ENCODE data around the gene TMPRSS2.

GRCh38 chr21:41494242-41494641, 13.7 kb downstream of the TMPRSS2 start:
- TF ChIP-seq, protein P1, sequence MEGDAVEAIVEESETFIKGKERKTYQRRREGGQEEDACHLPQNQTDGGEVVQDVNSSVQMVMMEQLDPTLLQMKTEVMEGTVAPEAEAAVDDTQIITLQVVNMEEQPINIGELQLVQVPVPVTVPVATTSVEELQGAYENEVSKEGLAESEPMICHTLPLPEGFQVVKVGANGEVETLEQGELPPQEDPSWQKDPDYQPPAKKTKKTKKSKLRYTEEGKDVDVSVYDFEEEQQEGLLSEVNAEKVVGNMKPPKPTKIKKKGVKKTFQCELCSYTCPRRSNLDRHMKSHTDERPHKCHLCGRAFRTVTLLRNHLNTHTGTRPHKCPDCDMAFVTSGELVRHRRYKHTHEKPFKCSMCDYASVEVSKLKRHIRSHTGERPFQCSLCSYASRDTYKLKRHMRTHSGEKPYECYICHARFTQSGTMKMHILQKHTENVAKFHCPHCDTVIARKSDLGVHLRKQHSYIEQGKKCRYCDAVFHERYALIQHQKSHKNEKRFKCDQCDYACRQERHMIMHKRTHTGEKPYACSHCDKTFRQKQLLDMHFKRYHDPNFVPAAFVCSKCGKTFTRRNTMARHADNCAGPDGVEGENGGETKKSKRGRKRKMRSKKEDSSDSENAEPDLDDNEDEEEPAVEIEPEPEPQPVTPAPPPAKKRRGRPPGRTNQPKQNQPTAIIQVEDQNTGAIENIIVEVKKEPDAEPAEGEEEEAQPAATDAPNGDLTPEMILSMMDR (IDR thresholded peaks at IDR 0.05) = no peak
- no peak for TF ChIP-seq POLR2A (IDR thresholded peaks at IDR 0.05)
